Natural killer cell treated with Interleukin-12 subunit alpha and Interleukin-12 subunit beta and Interleukin-15 and Interleukin-18, amount 100 ng/mL, for 72 hours (primary cell): ENCODE data around the gene PROX1. TPM values are rescaled to one million over a fixed set of nuclear protein-coding genes. Genes with fewer than 3 reads are reported as not detected.
"Not testable (repeated sequence)": the region's sequence is repeated elsewhere in the genome, so short reads cannot be mapped to it uniquely, and the experiment has no call there.

Experiments used
- ATAC-seq, 2 donors: fragments of 150-1000 bp; cut with Tn5 transposase in 1 of 2; sonication (Bioruptor Pico), chemical (Tn5 transposase) in 1 of 2; 2 replicates each; pipeline ENCODE4 v1.10.0; 2021
- DNase-seq: peaks from one replicate; pipeline ENCODE4 v3.0.0; 2022; ENCODE audit warnings: low spot score
- H3K27ac Mint-ChIP-seq, 2 donors: 1 replicate in 1 of 2; 2 replicates in 1 of 2; pipeline ENCODE4 v1.8.0; 2022; ENCODE audit warnings: mixed read lengths in 2 of 2, mild to moderate bottlenecking in 1 of 2, moderate library complexity in 1 of 2
- H3K27me3 Mint-ChIP-seq, 2 donors: 1 replicate in 1 of 2; 2 replicates in 1 of 2; pipeline ENCODE4 v1.8.0; 2022; ENCODE audit warnings: mixed read lengths in 2 of 2
- H3K36me3 Mint-ChIP-seq: one replicate; pipeline ENCODE4 v1.8.0; 2022; ENCODE audit warnings: mixed read lengths
- H3K4me1 Mint-ChIP-seq, 2 donors: 1 replicate in 1 of 2; 2 replicates in 1 of 2; pipeline ENCODE4 v1.8.0; 2022; ENCODE audit warnings: low read depth in 2 of 2, mixed read lengths in 2 of 2, mild to moderate bottlenecking in 1 of 2
- H3K4me3 Mint-ChIP-seq: one replicate; pipeline ENCODE4 v1.8.0; 2022; ENCODE audit warnings: mixed read lengths
- H3K9me3 Mint-ChIP-seq: 2 replicates; pipeline ENCODE4 v1.8.0; 2022; ENCODE audit warnings: mixed read lengths
- total RNA-seq, 2 donors: library from RNA; stranded (reverse); gene quantifications; one replicate each; pipeline ENCODE4 v1.2.3, GENCODE V29; 2022

PROX1 gene
- total RNA-seq, 2 donors from 2014 or later, result not detected

GRCh38 chr1:214067397-214067796, 79.6 kb downstream of the PROX1 start:
- Mint-ChIP-seq H3K27ac (no peak overlapping the region), H3K9me3 (peaks cover 5% of the 10 kb centered on the region), H3K4me3 (no peak overlapping the region), H3K27me3 (peaks cover 4 to 7% of the 10 kb centered on the region in 2 donors), H3K4me1 (no peaks in the 10 kb centered on the region), H3K36me3 (no peaks in the 10 kb centered on the region)
- ATAC-seq (no peak), DNase-seq (no peak)

- ATAC-seq, result no peak
- peaks cover 4 to 7% of the 10 kb centered on the region in 2 donors for H3K27me3 Mint-ChIP-seq
- no peak overlapping the region for H3K27ac Mint-ChIP-seq
- H3K9me3 Mint-ChIP-seq, result peaks cover 5% of the 10 kb centered on the region
- H3K36me3 Mint-ChIP-seq, result no peaks in the 10 kb centered on the region
- H3K4me3 Mint-ChIP-seq, result no peak overlapping the region
- DNase-seq, result no peak
- no peaks in the 10 kb centered on the region for H3K4me1 Mint-ChIP-seq
These were observed 80.3 kb downstream of the PROX1 start for GRCh38 chr1:214067853-214068703.

GRCh38 chr1:214068979-214069378, 81.2 kb downstream of the PROX1 start:
- Mint-ChIP-seq H3K27me3 (peaks cover 8 to 16% of the 10 kb centered on the region in 2 donors), H3K36me3 (no peaks in the 10 kb centered on the region), H3K4me1 (no peaks in the 10 kb centered on the region), H3K4me3 (no peak overlapping the region), H3K27ac (no peak overlapping the region), H3K9me3 (peaks cover 11% of the 10 kb centered on the region)
- ATAC-seq (no peak), DNase-seq (no peak)

GRCh38 chr1:214071469-214071868, 83.7 kb downstream of the PROX1 start:
- Mint-ChIP-seq H3K27ac (no peak overlapping the region), H3K4me3 (no peak overlapping the region), H3K4me1 (no peaks in the 10 kb centered on the region), H3K36me3 (no peaks in the 10 kb centered on the region), H3K9me3 (peaks cover 12% of the 10 kb centered on the region), H3K27me3 (peaks cover 8 to 29% of the 10 kb centered on the region in 2 donors)
- DNase-seq (no peak), ATAC-seq (no peak)

- Mint-ChIP-seq H3K27me3 (peaks cover 5 to 25% of the 10 kb centered on the region in 2 donors), H3K4me1 (no peaks in the 10 kb centered on the region), H3K36me3 (no peaks in the 10 kb centered on the region), H3K27ac (no peak overlapping the region), H3K9me3 (peaks cover 8% of the 10 kb centered on the region), H3K4me3 (no peak overlapping the region)
- no peak for ATAC-seq
- DNase-seq, result no peak
These were observed 84.8 kb downstream of the PROX1 start for GRCh38 chr1:214072426-214073157.

GRCh38 chr1:214074477-214074876, 86.7 kb downstream of the PROX1 start:
- ATAC-seq (no peak), DNase-seq (no peak)
- Mint-ChIP-seq H3K4me1 (no peaks in the 10 kb centered on the region), H3K36me3 (no peaks in the 10 kb centered on the region), H3K27me3 (peaks cover 3 to 22% of the 10 kb centered on the region in 2 donors), H3K4me3 (no peak overlapping the region), H3K27ac (no peak overlapping the region), H3K9me3 (peaks cover 7% of the 10 kb centered on the region)

GRCh38 chr1:214075305-214075998, 87.7 kb downstream of the PROX1 start:
- Mint-ChIP-seq H3K4me1 (no peaks in the 10 kb centered on the region), H3K27me3 (peaks cover 3 to 22% of the 10 kb centered on the region in 2 donors), H3K4me3 (no peak overlapping the region), H3K36me3 (no peaks in the 10 kb centered on the region), H3K9me3 (peaks cover 7% of the 10 kb centered on the region), H3K27ac (no peak overlapping the region)
- ATAC-seq (no peak), DNase-seq (no peak)

- Mint-ChIP-seq H3K4me3 (no peak overlapping the region), H3K9me3 (peaks cover 7% of the 10 kb centered on the region), H3K4me1 (no peaks in the 10 kb centered on the region), H3K36me3 (no peaks in the 10 kb centered on the region), H3K27me3 (peaks cover 3 to 22% of the 10 kb centered on the region in 2 donors), H3K27ac (no peak overlapping the region)
- no peak for DNase-seq
- no peak for ATAC-seq
These were observed 88.4 kb downstream of the PROX1 start for GRCh38 chr1:214075999-214076707.

- no peak for DNase-seq
- no peaks in the 10 kb centered on the region for H3K4me1 Mint-ChIP-seq
- H3K27me3 Mint-ChIP-seq, result peaks cover 3 to 22% of the 10 kb centered on the region in 2 donors
- H3K27ac Mint-ChIP-seq, result no peak overlapping the region
- no peaks in the 10 kb centered on the region for H3K36me3 Mint-ChIP-seq
- H3K4me3 Mint-ChIP-seq, result no peak overlapping the region
- peaks cover 7% of the 10 kb centered on the region for H3K9me3 Mint-ChIP-seq
- ATAC-seq, result no peak
These were observed 88.9 kb downstream of the PROX1 start for GRCh38 chr1:214076708-214077065.

- DNase-seq (no peak), ATAC-seq (no peak)
- Mint-ChIP-seq H3K4me3 (no peak overlapping the region), H3K4me1 (no peaks in the 10 kb centered on the region), H3K36me3 (no peaks in the 10 kb centered on the region), H3K9me3 (peaks cover 2% of the 10 kb centered on the region), H3K27me3 (peaks cover 0 to 13% of the 10 kb centered on the region in 2 donors), H3K27ac (no peak overlapping the region)
These were observed 91.2 kb downstream of the PROX1 start for GRCh38 chr1:214078950-214079349.

- ATAC-seq (no peak), DNase-seq (no peak)
- Mint-ChIP-seq H3K27ac (no peak overlapping the region), H3K27me3 (peaks cover 0 to 7% of the 10 kb centered on the region in 2 donors), H3K9me3 (no peaks in the 10 kb centered on the region), H3K4me3 (no peak overlapping the region), H3K36me3 (peaks cover 4% of the 10 kb centered on the region), H3K4me1 (no peaks in the 10 kb centered on the region)
These were observed 97.6 kb downstream of the PROX1 start for GRCh38 chr1:214085325-214085724.

- Mint-ChIP-seq H3K27ac (no peak overlapping the region), H3K36me3 (peaks cover 4% of the 10 kb centered on the region), H3K9me3 (peaks cover 3% of the 10 kb centered on the region), H3K4me3 (no peak overlapping the region), H3K27me3 (peaks cover 0 to 7% of the 10 kb centered on the region in 2 donors), H3K4me1 (no peaks in the 10 kb centered on the region)
- ATAC-seq (no peak), DNase-seq (no peak)
These were observed 99.2 kb downstream of the PROX1 start for GRCh38 chr1:214086945-214087344.

GRCh38 chr1:214089003-214089402, 101.2 kb downstream of the PROX1 start:
- not testable (repeated sequence) for ATAC-seq, H3K27ac Mint-ChIP-seq, H3K4me3 Mint-ChIP-seq, H3K36me3 Mint-ChIP-seq, H3K4me1 Mint-ChIP-seq, DNase-seq, H3K9me3 Mint-ChIP-seq, H3K27me3 Mint-ChIP-seq
